ENCODE results near the gene ULK4.
"Not testable (repeated sequence)": the region's sequence is repeated elsewhere in the genome, so short reads cannot be mapped to it uniquely, and the experiment has no call there.

ULK4 gene

GRCh38 chr3:41405466-41405865 is 556.4 kb downstream of the ULK4 start:
- Histone ChIP-seq H2AFZ (ENCODE audit: low read depth, low read length) (no peak overlapping the region), H3K4me3 (ENCODE audit: low read length) (no peak overlapping the region), H3K36me3 (ENCODE audit: insufficient read depth, low read length) (no peaks in the 10 kb centered on the region), H3K4me1 (ENCODE audit: insufficient read depth, low read length) (peaks cover 3% of the 10 kb centered on the region), H3K27me3 (ENCODE audit: insufficient read depth, low read length) (no peaks in the 10 kb centered on the region), H3K9me3 (ENCODE audit: low read length) (peaks cover 1% of the 10 kb centered on the region)

- no peak overlapping the region for H3K4me3 ChIP-seq (ENCODE audit: low read length)
- no peaks in the 10 kb centered on the region for H3K36me3 ChIP-seq (ENCODE audit: insufficient read depth, low read length)
- no peaks in the 10 kb centered on the region for H3K27me3 ChIP-seq (ENCODE audit: insufficient read depth, low read length)
- H3K9me3 ChIP-seq (ENCODE audit: low read length): peaks cover 3% of the 10 kb centered on the region
- H2AFZ ChIP-seq (ENCODE audit: low read depth, low read length): no peak overlapping the region
- H3K4me1 ChIP-seq (ENCODE audit: insufficient read depth, low read length): peaks cover 3% of the 10 kb centered on the region
Measured at GRCh38 chr3:41404582-41404981, 557.3 kb downstream of the ULK4 start.

GRCh38 chr3:41394896-41395295 is 567.0 kb downstream of the ULK4 start:
- no peaks in the 10 kb centered on the region for H3K4me1 ChIP-seq (ENCODE audit: insufficient read depth, low read length)

GRCh38 chr3:41370765-41371535 is 591.0 kb downstream of the ULK4 start:
- H3K4me1 ChIP-seq (ENCODE audit: insufficient read depth, low read length): peaks cover 18% of the 10 kb centered on the region
- H3K27me3 ChIP-seq (ENCODE audit: insufficient read depth, low read length); H2AFZ ChIP-seq (ENCODE audit: low read depth, low read length); H3K9me3 ChIP-seq (ENCODE audit: low read length); H3K36me3 ChIP-seq (ENCODE audit: insufficient read depth, low read length); H3K4me3 ChIP-seq (ENCODE audit: low read length): not testable (repeated sequence)

More at GRCh38 chr3:41394896-41395295, 567.0 kb downstream of the ULK4 start:
- H3K9me3 ChIP-seq (ENCODE audit: low read length): no peaks in the 10 kb centered on the region
- H3K27me3 ChIP-seq (ENCODE audit: insufficient read depth, low read length): no peaks in the 10 kb centered on the region
- H3K4me3 ChIP-seq (ENCODE audit: low read length): no peak overlapping the region
- no peak overlapping the region for H2AFZ ChIP-seq (ENCODE audit: low read depth, low read length)
- H3K36me3 ChIP-seq (ENCODE audit: insufficient read depth, low read length): no peaks in the 10 kb centered on the region

- H3K36me3 ChIP-seq (ENCODE audit: insufficient read depth, low read length): no peaks in the 10 kb centered on the region
- peaks cover 18% of the 10 kb centered on the region for H3K4me1 ChIP-seq (ENCODE audit: insufficient read depth, low read length)
- H2AFZ ChIP-seq (ENCODE audit: low read depth, low read length): no peak overlapping the region
- H3K9me3 ChIP-seq (ENCODE audit: low read length): no peaks in the 10 kb centered on the region
- no peak overlapping the region for H3K4me3 ChIP-seq (ENCODE audit: low read length)
- H3K27me3 ChIP-seq (ENCODE audit: insufficient read depth, low read length): no peaks in the 10 kb centered on the region
Measured at GRCh38 chr3:41370307-41370706, 591.6 kb downstream of the ULK4 start.

- H3K9me3 ChIP-seq (ENCODE audit: low read length): no peaks in the 10 kb centered on the region
- no peak overlapping the region for H2AFZ ChIP-seq (ENCODE audit: low read depth, low read length)
- no peaks in the 10 kb centered on the region for H3K27me3 ChIP-seq (ENCODE audit: insufficient read depth, low read length)
- H3K4me3 ChIP-seq (ENCODE audit: low read length): no peak overlapping the region
- H3K36me3 ChIP-seq (ENCODE audit: insufficient read depth, low read length): no peaks in the 10 kb centered on the region
- peaks cover 22% of the 10 kb centered on the region for H3K4me1 ChIP-seq (ENCODE audit: insufficient read depth, low read length)
Measured at GRCh38 chr3:41369838-41370237, 592.1 kb downstream of the ULK4 start.

GRCh38 chr3:41365973-41366372 is 595.9 kb downstream of the ULK4 start:
- no peaks in the 10 kb centered on the region for H3K9me3 ChIP-seq (ENCODE audit: low read length)
- no peak overlapping the region for H2AFZ ChIP-seq (ENCODE audit: low read depth, low read length)
- peaks cover 47% of the 10 kb centered on the region for H3K4me1 ChIP-seq (ENCODE audit: insufficient read depth, low read length)
- H3K27me3 ChIP-seq (ENCODE audit: insufficient read depth, low read length): no peaks in the 10 kb centered on the region
- no peaks in the 10 kb centered on the region for H3K36me3 ChIP-seq (ENCODE audit: insufficient read depth, low read length)
- H3K4me3 ChIP-seq (ENCODE audit: low read length): no peak overlapping the region

- Histone ChIP-seq H3K4me3 (ENCODE audit: low read length) (no peak overlapping the region), H3K27me3 (ENCODE audit: insufficient read depth, low read length) (no peaks in the 10 kb centered on the region), H2AFZ (ENCODE audit: low read depth, low read length) (no peak overlapping the region), H3K36me3 (ENCODE audit: insufficient read depth, low read length) (no peaks in the 10 kb centered on the region), H3K9me3 (ENCODE audit: low read length) (no peaks in the 10 kb centered on the region), H3K4me1 (ENCODE audit: insufficient read depth, low read length) (peaks cover 35% of the 10 kb centered on the region)
Measured at GRCh38 chr3:41364736-41365135, 597.2 kb downstream of the ULK4 start.

GRCh38 chr3:41363830-41364523 is 597.9 kb downstream of the ULK4 start:
- H3K9me3 ChIP-seq (ENCODE audit: low read length): no peaks in the 10 kb centered on the region
- no peak overlapping the region for H3K4me3 ChIP-seq (ENCODE audit: low read length)
- no peak overlapping the region for H2AFZ ChIP-seq (ENCODE audit: low read depth, low read length)
- H3K4me1 ChIP-seq (ENCODE audit: insufficient read depth, low read length): peaks cover 31% of the 10 kb centered on the region
- no peaks in the 10 kb centered on the region for H3K27me3 ChIP-seq (ENCODE audit: insufficient read depth, low read length)
- H3K36me3 ChIP-seq (ENCODE audit: insufficient read depth, low read length): no peaks in the 10 kb centered on the region

- Histone ChIP-seq H2AFZ (ENCODE audit: low read depth, low read length) (no peak overlapping the region), H3K9me3 (ENCODE audit: low read length) (no peaks in the 10 kb centered on the region), H3K36me3 (ENCODE audit: insufficient read depth, low read length) (no peaks in the 10 kb centered on the region), H3K4me1 (ENCODE audit: insufficient read depth, low read length) (peaks cover 31% of the 10 kb centered on the region), H3K27me3 (ENCODE audit: insufficient read depth, low read length) (no peaks in the 10 kb centered on the region), H3K4me3 (ENCODE audit: low read length) (no peak overlapping the region)
Measured at GRCh38 chr3:41362638-41363559, 599.0 kb downstream of the ULK4 start.

GRCh38 chr3:41357271-41357670 is 604.6 kb downstream of the ULK4 start:
- H3K4me3 ChIP-seq (ENCODE audit: low read length): no peak overlapping the region
- H3K27me3 ChIP-seq (ENCODE audit: insufficient read depth, low read length): no peaks in the 10 kb centered on the region
- H2AFZ ChIP-seq (ENCODE audit: low read depth, low read length): no peak overlapping the region
- H3K4me1 ChIP-seq (ENCODE audit: insufficient read depth, low read length): peaks cover 6% of the 10 kb centered on the region
- no peaks in the 10 kb centered on the region for H3K36me3 ChIP-seq (ENCODE audit: insufficient read depth, low read length)
- H3K9me3 ChIP-seq (ENCODE audit: low read length): no peaks in the 10 kb centered on the region

GRCh38 chr3:41356775-41357174 is 605.1 kb downstream of the ULK4 start:
- Histone ChIP-seq H3K36me3 (ENCODE audit: insufficient read depth, low read length) (no peaks in the 10 kb centered on the region), H3K27me3 (ENCODE audit: insufficient read depth, low read length) (no peaks in the 10 kb centered on the region), H2AFZ (ENCODE audit: low read depth, low read length) (no peak overlapping the region), H3K4me1 (ENCODE audit: insufficient read depth, low read length) (peaks cover under 1% of the 10 kb centered on the region), H3K4me3 (ENCODE audit: low read length) (no peak overlapping the region), H3K9me3 (ENCODE audit: low read length) (no peaks in the 10 kb centered on the region)

- Histone ChIP-seq H3K9me3 (ENCODE audit: low read length) (no peaks in the 10 kb centered on the region), H2AFZ (ENCODE audit: low read depth, low read length) (no peak overlapping the region), H3K4me3 (ENCODE audit: low read length) (no peak overlapping the region), H3K4me1 (ENCODE audit: insufficient read depth, low read length) (no peaks in the 10 kb centered on the region), H3K36me3 (ENCODE audit: insufficient read depth, low read length) (no peaks in the 10 kb centered on the region), H3K27me3 (ENCODE audit: insufficient read depth, low read length) (no peaks in the 10 kb centered on the region)
Measured at GRCh38 chr3:41352510-41352909, 609.4 kb downstream of the ULK4 start.
